GM18909 (cell line): ENCODE data around the gene RANBP17.
"Not testable (repeated sequence)": the region's sequence is repeated elsewhere in the genome, so short reads cannot be mapped to it uniquely, and the experiment has no call there.

Experiments used
- ATAC-seq: cut with Tn5 transposase; IDR thresholded peaks from one replicate; pipeline ENCODE4 v1.9.1; 2021; ENCODE audit warnings: mild to moderate bottlenecking; ENCODE audit not compliant: unreplicated experiment, poor library complexity

The RANBP17 gene

GRCh38 chr5:171139227-171139626, 277.4 kb downstream of the RANBP17 start:
- ATAC-seq = no peak

DNA sequence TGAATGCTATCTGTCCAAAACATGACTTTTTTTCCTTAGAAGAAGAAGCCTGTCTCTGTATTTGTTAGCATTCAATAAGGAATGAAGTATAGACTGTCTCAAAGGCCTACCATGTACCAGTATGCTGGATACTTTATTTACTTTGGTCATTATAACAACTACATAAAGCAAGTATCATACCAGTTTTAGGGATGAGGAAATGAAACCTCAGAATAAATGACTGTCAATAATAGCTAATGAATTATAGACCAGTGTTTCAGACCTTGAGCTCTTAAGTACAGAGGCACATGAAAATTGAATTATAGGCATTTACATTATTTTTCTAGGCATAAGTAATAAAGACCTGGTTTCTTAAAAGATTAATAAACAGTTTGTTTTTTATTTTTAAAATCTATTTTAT, 280.8 kb downstream of the RANBP17 start:
- no peak for ATAC-seq

GRCh38 chr5:171143171-171143570, 281.4 kb downstream of the RANBP17 start:
- ATAC-seq = no peak

GRCh38 chr5:171143926-171144325, 282.1 kb downstream of the RANBP17 start:
- ATAC-seq = no peak

DNA sequence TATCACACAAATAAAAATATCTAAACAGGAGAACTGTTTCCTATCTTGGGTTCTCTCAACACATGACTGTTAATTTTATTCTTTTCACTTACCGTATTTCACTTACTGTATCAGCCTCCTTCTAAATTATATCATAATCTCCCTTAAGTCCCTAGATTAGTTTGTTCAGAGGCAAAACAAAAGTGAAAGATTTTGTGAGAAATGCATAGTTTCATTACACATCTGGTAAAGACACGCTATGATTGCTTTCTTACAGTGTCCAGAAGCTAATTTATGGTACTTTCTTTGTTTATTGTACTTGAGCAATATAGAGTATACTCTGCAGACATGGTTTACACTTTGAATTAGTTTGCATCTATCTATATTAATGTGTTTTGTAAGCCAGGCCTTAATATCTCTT, 287.5 kb downstream of the RANBP17 start:
- ATAC-seq = no peak

DNA sequence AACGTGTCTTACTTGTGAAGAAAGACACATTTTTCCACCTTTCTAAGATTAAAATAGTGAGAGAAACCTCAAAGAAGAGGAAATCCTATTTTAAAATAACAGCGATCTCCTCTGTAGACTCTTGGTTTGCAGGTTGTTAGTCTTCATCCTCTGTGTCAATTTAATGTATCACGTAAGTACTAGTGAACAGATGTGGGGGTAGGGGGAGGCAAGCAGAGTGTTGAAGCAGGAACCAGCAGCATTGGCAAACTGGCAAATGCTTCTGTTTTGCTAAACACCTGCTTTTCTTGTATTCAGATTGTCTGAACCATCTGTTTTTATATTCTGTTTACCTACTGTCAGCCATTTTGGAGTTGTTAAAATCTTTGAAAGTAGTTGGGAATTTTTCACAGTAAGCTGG, 288.0 kb downstream of the RANBP17 start:
- no peak for ATAC-seq

DNA sequence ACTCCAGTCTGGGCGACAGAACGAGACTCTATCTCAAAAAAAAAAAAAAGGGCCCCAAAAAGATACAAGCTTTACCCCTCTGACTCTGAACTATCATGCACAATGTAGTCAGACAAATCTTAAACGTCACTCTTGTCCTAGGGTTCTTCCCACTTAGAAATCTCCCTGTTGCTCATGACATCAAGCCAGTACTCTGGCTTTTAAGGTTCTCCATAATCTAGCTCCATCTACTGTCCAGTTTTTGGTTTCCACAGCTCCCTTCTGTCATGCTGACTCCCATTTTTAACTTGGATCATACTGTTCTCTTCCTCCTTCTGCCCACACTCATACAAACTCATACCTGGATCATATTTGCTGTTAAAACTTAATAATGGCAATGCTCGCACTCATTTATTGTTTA, 290.6 kb downstream of the RANBP17 start:
- ATAC-seq = no peak

DNA sequence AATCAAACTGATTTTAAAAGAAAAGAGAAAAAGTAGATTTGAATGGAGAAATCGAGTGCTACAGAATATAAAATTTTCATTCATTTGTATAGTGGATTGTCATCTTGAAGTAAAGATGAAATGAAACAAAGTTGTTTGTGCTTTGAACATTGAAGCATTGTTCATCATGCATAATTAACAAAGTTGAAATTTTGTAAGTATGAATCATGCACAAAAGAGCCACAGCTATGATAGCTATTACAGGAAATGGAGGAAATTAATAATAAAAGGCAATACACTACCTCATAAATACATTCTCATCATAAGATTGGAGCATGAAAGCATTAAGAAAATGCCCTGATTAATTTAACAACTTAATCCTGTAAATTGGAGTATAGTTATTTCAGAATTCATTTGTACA, 293.8 kb downstream of the RANBP17 start:
- no peak for ATAC-seq

DNA sequence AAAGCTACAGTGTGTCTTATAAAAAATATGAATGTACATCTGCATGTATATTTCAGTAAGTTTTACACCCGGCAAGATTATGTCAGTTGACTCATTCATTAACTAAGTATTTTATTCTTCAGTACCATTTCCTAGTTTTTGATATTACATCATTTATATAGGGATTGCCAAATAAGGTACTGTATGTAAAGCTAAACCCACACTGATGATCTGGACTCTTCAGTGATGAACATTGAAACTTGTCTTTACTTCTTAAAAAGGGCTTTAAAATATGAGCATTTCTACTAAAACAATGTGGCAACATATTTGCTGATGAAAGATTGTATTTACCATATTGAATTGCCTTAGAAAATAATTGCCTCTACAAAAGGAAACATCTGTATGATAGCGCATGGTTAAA, 295.5 kb downstream of the RANBP17 start:
- ATAC-seq = no peak

GRCh38 chr5:171157775-171158174, 296.0 kb downstream of the RANBP17 start:
- no peak for ATAC-seq

DNA sequence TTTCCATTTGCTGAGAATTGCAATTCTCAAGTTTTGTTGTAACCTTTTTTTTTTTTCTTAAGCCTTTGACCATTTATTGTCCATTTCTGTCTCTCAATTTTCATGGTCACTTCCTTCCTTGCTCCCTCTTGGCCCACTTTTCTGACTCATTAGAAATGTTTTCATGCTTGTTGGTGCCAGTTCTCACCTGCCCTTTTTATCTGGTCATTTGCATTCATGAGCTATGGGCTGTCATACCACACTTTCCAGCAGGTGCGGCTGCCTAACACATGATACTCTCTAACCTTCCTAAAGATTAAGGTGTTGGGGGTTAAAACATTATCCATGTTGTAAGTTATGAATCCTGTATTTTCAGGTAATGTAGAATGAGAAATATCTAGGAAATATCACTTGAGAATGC, 296.8 kb downstream of the RANBP17 start:
- ATAC-seq = no peak

DNA sequence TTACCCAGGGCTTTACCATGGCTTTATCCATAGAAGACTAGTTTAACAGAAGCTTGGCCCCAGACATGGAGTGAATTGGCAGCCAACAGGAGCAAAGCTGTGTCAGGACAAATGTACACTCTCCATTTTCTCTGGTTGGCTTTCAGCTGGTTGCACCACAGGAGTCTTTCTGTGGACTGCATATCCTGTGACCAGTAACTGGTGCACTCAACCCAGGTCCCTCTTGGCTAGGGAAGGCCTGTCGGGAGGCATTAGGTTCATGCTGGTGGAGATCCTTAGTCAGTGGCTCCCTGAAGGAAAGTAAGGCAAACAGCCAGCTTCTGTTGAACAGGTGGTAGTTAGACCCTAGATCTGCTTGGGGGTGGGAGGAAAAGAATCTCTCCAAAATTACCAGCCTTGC, 300.3 kb downstream of the RANBP17 start:
- no peak for ATAC-seq

- ATAC-seq = peak; percentile 83
These were observed 300.8 kb downstream of the RANBP17 start for GRCh38 chr5:171162596-171162995.

DNA sequence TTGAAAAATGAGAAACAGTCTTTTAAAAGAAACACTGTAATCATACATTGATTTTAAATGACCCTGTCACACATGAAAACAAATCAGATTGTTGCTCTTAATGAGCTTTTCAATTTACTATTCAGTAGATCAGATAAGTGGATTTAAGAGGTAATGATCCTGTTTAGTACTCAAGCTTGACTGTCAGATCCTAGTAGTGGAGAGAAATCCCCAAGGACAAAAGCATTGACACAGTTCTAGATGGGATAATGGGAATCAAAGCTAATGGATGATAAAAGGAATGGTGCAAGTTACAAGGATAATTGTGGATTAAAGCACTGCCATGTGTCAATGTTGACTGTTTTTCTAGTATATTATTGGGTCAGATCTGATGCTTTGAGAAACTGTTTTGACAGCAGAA, 304.9 kb downstream of the RANBP17 start:
- ATAC-seq = no peak

GRCh38 chr5:171168171-171168570, 306.4 kb downstream of the RANBP17 start:
- ATAC-seq = no peak

- ATAC-seq = not testable (repeated sequence)
These were observed 313.1 kb downstream of the RANBP17 start for GRCh38 chr5:171174960-171175359.

GRCh38 chr5:171175746-171176145, 313.9 kb downstream of the RANBP17 start:
- no peak for ATAC-seq

- not testable (repeated sequence) for ATAC-seq
These were observed 316.4 kb downstream of the RANBP17 start for GRCh38 chr5:171178190-171178589.

DNA sequence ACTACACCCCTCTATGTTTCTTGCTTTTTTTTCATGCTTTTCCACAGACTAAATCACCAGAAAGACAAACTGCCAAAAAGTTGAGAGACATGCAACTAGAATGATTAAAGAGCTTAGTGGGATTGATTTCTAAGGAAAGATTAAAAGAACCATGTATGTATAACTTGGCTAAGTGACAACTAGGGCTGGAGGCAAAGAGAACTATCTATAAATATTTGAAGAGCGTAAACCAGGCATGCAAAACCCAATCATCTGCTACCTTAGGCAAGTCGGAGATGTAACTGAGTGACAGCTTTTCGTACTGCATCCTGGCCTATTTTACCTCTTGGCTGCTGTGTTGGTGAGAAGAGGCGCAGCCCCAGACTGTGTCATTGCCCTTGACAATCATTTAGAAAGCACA, 326.2 kb downstream of the RANBP17 start:
- ATAC-seq = no peak

DNA sequence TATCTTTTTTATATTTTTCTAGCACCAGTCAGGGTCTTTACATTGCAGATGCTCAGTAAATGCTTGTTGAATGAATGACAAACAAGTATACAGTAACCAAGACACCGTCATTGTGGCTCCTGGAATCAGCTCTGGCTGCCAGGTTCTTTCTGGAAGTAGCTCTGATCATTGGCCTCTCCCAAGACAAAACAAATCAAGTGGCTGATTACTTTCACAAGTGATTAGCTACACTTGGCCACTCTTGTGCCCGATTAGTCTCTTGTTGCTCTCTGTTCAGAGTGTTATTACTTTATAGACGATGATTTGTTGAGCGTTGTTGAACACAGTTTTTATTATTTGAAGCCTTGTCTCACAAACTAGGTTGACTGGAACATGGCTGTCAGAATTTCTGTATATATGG, 327.6 kb downstream of the RANBP17 start:
- no peak for ATAC-seq

DNA sequence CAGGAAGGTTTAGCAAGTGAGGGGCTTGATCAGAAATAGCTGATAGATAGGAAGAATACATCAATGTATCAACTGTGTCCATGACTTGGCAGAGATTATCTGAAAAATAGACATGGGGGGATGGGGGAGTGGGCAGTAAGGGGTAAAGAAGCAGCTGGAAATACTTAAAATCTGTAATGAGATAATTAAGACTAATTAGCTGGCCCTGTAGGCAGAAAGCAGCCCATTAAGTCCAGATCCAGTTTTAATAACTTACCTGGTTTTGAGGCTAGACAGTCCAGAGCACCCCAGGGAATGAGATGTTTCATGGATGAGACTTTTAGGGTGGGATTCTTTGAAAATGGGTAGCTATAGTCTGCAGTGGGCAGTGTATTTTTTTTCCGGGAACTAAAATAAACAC, 330.3 kb downstream of the RANBP17 start:
- ATAC-seq = no peak

GRCh38 chr5:171201310-171201709, 339.5 kb downstream of the RANBP17 start:
- ATAC-seq = no peak

- ATAC-seq = no peak
These were observed 343.6 kb downstream of the RANBP17 start for GRCh38 chr5:171205375-171205774.
